GM19043 (cell line): ENCODE results near the gene TAS2R1.
"Not testable (repeated sequence)": the region's sequence is repeated elsewhere in the genome, so short reads cannot be mapped to it uniquely, and the experiment has no call there.

ENCODE experiments used
- ATAC-seq: cut with Tn5 transposase; IDR thresholded peaks from one replicate; pipeline ENCODE4 v1.9.1; 2021; ENCODE audit warnings: low read depth; ENCODE audit not compliant: unreplicated experiment

Gene TAS2R1

GRCh38 chr5:9623661-9624060, 6.5 kb downstream of the TAS2R1 start:
- ATAC-seq = no peak

GRCh38 chr5:9622971-9623421, 7.2 kb downstream of the TAS2R1 start:
- no peak for ATAC-seq

GRCh38 chr5:9621379-9621903, 8.7 kb downstream of the TAS2R1 start:
- ATAC-seq = no peak

GRCh38 chr5:9619331-9620092, 10.6 kb downstream of the TAS2R1 start:
- ATAC-seq = no peak

- ATAC-seq = no peak
Observed at GRCh38 chr5:9617739-9618504, 12.2 kb downstream of the TAS2R1 start.

GRCh38 chr5:9617221-9617620, 12.9 kb downstream of the TAS2R1 start:
- no peak for ATAC-seq

GRCh38 chr5:9615331-9615730, 14.8 kb downstream of the TAS2R1 start:
- no peak for ATAC-seq

- no peak for ATAC-seq
Observed at GRCh38 chr5:9613360-9613759, 16.8 kb downstream of the TAS2R1 start.

- ATAC-seq = no peak
Observed at GRCh38 chr5:9610969-9611368, 19.2 kb downstream of the TAS2R1 start.

GRCh38 chr5:9610364-9610763, 19.8 kb downstream of the TAS2R1 start:
- no peak for ATAC-seq

GRCh38 chr5:9608093-9608492, 22.1 kb downstream of the TAS2R1 start:
- ATAC-seq = no peak

- no peak for ATAC-seq
Observed at GRCh38 chr5:9605041-9605838, 24.9 kb downstream of the TAS2R1 start.

- no peak for ATAC-seq
Observed at GRCh38 chr5:9604416-9604815, 25.7 kb downstream of the TAS2R1 start.

- ATAC-seq = no peak
Observed at GRCh38 chr5:9601055-9601739, 29.0 kb downstream of the TAS2R1 start.

GRCh38 chr5:9599391-9599790, 30.8 kb downstream of the TAS2R1 start:
- no peak for ATAC-seq

GRCh38 chr5:9598329-9598728, 31.8 kb downstream of the TAS2R1 start:
- ATAC-seq = not testable (repeated sequence)

- ATAC-seq = not testable (repeated sequence)
Observed at GRCh38 chr5:9597322-9597721, 32.8 kb downstream of the TAS2R1 start.

GRCh38 chr5:9596824-9597223, 33.3 kb downstream of the TAS2R1 start:
- no peak for ATAC-seq

- ATAC-seq = no peak
Observed at GRCh38 chr5:9596171-9596780, 33.9 kb downstream of the TAS2R1 start.

GRCh38 chr5:9594913-9595312, 35.2 kb downstream of the TAS2R1 start:
- no peak for ATAC-seq
